A172 (cell line): ENCODE results near the gene DLGAP3. TPM values are rescaled to one million over a fixed set of nuclear protein-coding genes. Genes with fewer than 3 reads are reported as not detected.
"Not testable (repeated sequence)": the region's sequence is repeated elsewhere in the genome, so short reads cannot be mapped to it uniquely, and the experiment has no call there.

Experiments used
- DNase-seq: peaks from one replicate; pipeline ENCODE4 v3.0.0-alpha.2; 2015; ENCODE audit warnings: low spot score
- total RNA-seq: library from RNA; depleted of rRNA; stranded (reverse); fragments of >200 nt; shearing (Covaris generic); gene quantifications from 2 replicates; pipeline ENCODE4 v1.2.3, GENCODE V29; 2014; rRNA removed

The DLGAP3 gene
- total RNA-seq, 1 experiment from 2014 or later = not detected

DNA sequence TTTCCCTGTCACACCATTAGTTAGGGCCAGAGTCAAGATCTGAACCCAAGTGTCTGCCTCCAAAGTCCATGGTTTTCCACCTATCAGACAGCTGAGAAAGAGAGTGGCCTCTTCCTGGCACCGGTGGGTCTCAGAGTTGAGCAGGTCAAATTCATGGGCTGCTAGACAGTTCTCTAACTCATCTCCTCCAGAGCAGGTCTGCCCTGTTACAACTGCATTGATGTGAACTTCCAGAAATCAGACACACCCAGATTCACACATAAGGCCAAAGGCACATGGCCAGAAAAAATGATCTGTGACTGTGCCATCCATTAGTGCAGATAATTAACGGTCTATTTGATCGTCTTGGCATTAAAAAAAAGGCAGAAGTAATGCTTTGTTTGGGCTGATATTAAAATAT lies 87.4 kb downstream of the DLGAP3 start:
- no peak for DNase-seq

DNA sequence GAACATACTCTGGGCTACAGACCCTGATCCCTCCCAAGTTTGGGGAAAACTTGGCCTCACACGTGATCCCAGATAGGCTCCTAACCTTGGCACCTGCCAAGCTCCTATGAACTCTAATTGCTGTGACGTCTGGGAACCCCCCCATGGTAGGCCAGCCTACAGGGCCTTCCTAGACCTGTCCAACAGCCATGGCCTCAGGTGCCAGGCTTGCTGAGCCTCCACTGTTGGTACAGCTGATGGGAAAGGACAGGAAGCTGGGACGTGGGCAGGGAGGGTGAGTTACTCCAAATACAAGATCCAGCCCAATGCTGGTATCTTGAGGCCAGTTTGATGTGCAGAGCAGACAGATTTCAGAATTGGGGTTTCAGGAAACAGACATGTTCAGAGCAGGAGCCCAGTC lies 89.0 kb downstream of the DLGAP3 start:
- DNase-seq = no peak

DNA sequence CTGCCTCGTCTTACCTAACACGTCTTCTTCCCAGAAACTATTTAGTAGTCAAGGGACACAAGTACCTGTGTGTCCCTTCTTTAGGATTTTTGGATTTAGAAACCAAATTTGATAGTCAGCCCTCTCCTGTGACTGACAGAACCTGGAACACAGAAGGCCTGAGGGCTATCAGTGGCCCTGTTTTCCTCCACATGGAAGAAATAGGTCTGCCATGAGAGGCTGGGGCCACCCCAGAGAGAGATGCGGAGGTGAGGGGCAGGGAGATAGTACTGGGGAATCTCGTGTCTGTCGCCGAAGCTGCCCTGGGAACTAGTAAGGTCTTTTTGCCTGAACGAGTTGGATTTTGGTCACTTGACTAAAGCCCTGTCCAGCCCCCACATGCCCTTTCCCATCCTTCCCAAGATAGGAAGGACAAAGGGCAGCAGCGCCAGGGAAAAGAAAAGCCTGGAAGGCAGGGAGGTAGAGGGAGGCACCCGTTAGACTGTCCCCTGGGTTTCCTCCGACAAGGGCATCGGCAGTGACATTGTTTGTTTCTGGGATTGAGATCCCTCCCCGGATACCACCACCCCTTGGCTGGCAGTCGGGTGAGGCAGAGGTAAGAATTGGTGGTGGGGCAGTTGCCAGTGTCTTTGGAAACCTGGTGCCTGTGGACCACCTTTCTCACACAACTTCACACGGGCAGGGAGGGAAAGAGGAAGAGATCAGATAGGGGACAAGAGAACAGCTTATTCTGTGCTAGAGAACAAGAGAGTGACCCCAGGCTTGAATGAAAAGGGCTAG lies 89.7 kb downstream of the DLGAP3 start:
- no peak for DNase-seq

DNA sequence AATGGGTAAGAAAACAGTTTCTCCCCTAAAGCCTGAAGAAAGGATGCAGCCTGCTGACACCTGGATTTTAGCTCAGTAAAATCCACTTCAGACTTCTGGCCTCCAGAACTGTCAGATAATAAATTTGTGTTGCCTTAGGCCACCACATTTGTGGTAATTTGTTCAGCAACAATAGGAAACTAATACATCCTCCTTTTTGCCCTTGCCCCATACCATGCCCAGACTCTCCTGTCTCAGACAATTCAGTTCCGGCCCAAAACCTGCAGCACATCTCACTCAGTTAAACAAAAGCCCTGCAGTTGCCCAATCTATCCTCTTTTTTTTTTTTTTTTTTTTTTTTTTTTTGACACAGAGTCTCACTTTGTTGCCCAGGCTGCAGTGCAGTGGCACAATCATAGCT lies 95.7 kb downstream of the DLGAP3 start:
- no peak for DNase-seq

DNA sequence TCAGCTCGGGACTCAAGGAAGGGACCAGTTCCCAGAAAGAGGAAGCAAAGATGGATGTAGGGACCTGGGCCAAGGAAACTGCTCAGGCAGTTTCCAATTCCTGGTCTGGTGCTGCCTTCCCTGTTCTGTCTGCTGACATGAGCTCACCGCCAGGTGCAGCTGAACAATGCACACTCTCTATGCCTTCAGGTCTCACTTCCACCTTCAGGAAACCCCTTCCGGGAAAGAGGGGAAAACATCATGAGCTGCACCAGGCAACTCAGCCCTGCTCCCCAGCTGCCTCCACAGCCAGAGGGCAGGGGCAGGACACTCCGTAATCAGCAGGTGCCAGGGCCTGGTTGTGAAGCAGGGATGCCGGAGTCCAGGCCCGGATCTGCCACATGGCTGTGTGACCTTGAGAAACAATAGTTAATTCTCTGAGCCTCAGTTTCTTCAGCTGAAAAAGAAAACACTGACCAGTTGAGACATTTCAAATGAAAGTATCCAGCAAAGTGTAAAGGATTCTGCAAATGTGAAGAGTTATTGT lies 97.7 kb downstream of the DLGAP3 start:
- DNase-seq = no peak

DNA sequence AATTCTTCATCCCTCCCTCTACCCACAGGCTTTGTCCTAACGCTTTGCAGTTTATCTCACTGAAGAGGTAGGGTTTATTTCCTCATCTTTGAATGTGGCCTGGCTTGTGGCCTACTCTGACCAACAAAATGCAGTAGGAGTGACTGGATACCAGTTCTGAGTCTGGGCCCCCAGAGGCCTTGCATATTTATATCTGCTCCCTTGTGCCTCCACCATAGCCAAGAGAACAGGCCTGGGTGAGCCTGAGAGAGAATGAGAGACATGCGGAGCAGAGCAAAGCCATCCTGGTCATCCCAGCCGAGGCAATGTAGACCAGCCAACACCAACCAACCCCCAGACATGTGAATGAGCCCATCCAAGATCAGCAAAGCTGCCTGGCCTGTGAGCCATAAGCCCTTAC lies 100.2 kb downstream of the DLGAP3 start:
- DNase-seq = no peak

DNA sequence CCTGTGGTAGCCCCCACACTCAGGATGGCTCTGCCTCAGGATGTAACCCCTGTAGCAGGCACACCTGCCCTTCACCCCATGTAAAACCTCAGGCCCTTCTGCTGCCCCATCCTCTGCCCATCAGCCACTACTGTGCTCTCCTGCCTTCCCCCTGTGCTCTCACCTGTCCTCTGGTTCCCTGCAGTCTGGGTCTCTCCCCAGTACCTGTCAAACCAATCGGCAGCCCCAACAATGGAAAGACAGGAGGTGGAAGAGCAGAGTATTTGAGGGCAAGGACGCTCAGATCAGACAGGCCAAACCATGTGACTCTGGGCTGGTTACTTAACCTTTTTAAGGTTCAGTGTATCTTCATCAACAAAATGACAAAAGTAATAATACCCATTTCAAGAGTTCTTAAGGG lies 100.8 kb downstream of the DLGAP3 start:
- no peak for DNase-seq

DNA sequence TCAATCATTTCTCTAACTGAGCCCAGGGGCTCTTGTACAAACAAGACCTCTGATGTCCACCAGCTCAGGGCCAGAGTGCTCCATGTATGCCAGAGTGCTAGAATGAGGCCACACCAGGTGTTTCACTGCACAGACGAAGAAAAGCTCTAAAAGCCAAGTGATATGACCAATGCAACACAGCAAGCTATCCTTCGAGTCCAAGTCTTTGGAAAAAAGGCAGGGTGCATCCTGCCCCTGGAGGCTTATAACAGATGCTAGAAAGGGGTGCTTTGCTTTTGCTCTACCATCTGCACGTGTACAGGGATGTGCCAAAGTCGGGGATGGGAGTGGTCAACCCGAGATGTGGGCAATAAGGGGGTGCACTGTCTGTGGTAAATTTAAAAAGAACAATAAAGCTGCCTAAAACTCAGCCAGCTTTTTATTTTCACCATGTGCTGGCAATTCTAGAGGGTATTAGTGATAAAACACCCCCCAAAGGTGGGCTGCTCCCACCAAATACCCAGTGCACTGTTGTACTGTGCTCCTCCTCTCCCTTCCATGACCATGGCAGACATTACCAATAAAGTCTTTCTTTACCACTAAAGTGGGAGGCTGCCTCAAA lies 102.0 kb downstream of the DLGAP3 start:
- DNase-seq = no peak

DNA sequence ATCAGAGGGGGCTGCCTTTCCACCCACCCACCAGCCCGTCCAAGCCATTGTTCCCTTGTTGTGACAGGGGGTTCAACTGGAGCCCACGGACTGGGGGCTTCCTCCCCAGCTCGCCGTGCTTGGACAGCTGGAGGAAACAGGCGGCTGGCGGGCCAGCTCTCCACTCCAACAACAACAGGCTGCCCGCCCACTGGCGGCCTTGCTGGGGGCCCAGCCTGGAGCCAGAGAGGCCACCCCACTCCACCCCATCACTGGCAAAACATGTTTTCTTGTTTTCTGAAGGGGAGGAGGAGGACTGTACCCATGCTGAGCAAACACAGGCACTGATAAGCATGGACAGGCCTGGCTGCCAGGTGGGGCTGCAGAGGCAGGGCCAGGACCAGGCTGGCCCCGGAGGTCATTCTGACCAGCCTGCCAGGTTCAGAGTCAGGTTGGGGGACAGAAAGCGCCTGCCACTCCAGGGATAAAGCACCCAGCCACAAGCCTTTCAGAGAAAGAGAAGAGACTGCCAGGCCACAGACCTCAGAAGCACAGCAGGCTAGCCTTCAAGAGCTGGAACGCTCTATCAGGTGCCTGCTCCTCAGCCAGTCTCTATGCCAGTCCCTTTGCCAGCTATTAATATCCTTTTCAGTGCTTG lies 103.9 kb downstream of the DLGAP3 start:
- DNase-seq = no peak

DNA sequence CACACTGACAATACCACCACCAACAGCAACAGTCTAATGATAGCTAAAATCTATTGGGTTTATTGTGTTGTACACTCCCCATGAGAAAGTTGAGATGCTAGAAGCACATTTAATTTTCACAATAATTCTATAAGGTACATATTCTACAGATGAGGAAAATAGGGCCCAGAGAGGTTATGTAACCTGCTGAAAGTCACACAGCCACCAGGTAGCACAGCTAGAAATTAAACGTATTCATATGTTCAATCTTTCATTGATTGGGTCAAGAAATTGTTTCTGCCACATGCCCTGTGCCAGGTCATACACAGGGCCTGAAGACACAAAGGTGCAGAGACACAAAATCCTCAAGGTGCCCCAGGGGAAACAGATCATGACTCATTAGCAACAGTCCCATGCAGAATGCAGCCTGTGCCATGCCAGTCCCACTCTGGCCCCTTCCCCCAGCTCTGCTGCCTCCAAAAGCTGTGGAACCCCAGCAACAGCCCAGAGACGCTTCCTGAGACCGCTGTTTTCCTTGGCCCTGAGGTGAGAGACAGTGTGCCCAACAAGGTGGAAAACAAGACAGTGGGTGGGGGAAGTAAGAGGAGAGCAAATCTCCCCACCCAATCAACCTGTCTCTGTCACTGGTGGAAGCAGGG lies 104.5 kb downstream of the DLGAP3 start:
- DNase-seq = no peak

DNA sequence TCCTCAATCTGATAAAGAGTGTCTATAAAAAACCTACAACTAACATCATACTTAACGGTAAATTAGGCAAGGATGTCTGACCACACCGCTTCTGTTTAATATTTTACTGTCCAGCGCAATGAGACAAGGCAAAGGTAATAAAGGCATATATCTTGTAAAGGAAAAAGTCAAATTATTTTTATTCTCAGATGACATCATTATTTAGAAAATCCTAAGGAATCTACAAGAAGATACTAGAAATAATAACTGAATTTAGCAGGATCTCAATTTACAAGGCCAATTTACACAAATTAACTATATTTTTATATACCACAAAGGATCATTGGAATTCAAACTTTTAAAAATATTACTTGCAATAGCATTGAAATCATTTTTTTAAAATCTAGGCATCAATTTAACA lies 107.2 kb downstream of the DLGAP3 start:
- DNase-seq = no peak

DNA sequence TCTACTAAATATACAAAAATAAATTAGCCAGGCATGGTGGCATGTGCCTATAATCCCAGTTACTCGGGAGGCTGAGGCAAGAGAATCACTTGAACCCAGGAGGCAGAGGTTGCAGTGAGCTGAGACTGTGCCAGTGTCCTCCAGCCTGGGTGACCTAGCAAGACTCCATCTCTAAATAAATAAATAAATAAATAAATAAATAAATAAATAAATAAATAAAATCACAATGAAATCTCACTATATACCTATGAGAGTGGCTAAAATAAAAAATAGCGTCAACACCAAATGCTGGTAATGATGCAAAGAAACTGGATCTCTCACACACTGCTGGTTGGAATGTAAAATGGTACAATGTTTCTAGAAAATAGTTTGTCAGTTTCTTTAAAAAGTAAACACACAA lies 110.6 kb downstream of the DLGAP3 start:
- not testable (repeated sequence) for DNase-seq

DNA sequence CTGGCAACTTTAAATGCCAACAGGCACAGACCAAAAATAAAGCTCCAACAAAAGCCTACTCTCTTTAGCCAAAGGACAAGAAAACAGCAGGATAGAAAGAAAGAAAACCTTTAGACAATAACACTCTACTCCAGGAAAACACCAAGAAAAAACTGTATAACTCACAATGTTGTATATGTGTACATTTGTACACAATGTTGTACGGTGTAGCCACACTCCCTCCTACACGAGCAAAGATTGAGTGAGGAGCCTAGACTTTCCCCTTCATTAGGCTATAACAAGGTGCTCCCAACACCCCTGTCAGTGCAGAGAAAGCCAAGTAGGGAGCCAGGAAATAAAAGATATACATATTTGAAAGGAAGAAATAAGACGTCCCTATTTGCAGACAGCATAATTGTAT lies 112.7 kb downstream of the DLGAP3 start:
- DNase-seq = no peak

DNA sequence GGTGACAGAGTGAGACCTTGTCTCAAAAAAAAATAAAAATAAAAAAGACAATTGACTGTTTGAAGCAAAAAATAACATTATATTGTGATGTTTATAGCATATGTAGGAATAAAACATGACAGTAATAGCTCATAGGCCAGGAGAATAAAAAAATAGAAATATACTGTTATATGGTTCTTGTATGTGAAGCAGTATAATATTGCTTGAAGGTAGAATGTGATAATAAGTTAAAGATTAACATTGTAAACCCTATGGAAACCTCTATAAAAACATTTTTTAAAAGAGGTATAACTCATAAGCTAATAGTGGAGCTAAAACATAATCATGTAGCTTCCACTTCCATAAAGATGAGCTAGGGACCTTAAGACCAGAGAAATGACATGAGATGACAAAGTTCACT lies 113.1 kb downstream of the DLGAP3 start:
- DNase-seq = no peak

Other genes with a start within 250 kb of the DLGAP3 start
- 0.29 TPM in 1 of 2 replicates, not detected in the other for gene GJB5, start 174.6 kb downstream of the DLGAP3 start, total RNA-seq
- gene GJB4, start 169.9 kb downstream of the DLGAP3 start, total RNA-seq = not detected in 2 replicates
- gene GJB3, start 148.4 kb downstream of the DLGAP3 start, total RNA-seq = 0.74 and 1.6 TPM in 2 replicates
- gene GJA4, start 136.7 kb downstream of the DLGAP3 start, total RNA-seq = not detected in 2 replicates
- 31.1 and 31.5 TPM in 2 replicates for gene SMIM12, start 69.9 kb downstream of the DLGAP3 start, total RNA-seq
- gene TMEM35B, start 55.7 kb upstream of the DLGAP3 start, total RNA-seq = 19.7 and 30.6 TPM in 2 replicates
- gene ZMYM6, start 102.3 kb upstream of the DLGAP3 start, total RNA-seq = 6.7 and 8.4 TPM in 2 replicates
- 12.4 and 13.5 TPM in 2 replicates for gene ZMYM1, start 149.7 kb upstream of the DLGAP3 start, total RNA-seq